ENCODE data around the gene HID1. TPM values are rescaled to one million over a fixed set of nuclear protein-coding genes. Genes with fewer than 3 reads are reported as not detected.

Gene HID1
- total and polyA plus RNA-seq, 9 of the 15 experiments (the other 6 are each of a cell fraction or from before 2014, with no cell fraction given), result 0.14 to 2.1 (median 0.54) TPM; not detected in 2

DNA sequence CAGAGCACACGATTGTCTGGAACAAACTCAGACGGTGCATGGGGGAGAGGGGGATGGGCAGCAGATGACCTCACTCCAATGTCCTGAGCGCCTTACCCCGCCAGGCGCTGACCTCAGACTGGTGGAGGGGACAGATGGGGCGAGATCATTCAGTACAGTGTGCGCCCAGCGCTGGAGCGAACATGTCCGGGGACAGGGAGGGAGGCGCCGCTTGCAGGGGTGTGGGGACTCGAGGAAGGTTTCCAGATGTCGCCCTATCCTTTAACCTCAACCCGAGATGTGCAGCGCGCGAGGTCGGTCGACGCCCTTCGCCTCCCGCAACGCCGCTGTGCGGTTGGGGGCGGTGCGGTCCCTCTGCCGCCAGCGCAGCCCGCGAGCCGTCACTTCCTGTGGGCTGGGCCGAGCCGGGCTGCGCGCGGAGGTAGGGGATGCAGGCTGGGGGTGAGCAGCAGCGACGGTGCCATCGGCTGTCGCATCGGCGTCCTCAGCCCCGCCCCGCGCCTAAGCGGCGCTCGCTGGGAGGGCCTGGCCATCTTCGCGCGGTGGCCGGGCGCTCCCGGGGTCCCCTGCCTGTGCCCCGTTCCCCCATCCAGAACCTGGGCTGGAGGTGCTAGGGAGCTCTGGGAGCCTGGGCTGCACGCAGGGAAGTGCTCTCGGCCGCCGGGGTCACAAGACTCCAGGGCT is 9.6 kb upstream of the HID1 start (continued):
- TF ChIP-seq, protein P1, sequence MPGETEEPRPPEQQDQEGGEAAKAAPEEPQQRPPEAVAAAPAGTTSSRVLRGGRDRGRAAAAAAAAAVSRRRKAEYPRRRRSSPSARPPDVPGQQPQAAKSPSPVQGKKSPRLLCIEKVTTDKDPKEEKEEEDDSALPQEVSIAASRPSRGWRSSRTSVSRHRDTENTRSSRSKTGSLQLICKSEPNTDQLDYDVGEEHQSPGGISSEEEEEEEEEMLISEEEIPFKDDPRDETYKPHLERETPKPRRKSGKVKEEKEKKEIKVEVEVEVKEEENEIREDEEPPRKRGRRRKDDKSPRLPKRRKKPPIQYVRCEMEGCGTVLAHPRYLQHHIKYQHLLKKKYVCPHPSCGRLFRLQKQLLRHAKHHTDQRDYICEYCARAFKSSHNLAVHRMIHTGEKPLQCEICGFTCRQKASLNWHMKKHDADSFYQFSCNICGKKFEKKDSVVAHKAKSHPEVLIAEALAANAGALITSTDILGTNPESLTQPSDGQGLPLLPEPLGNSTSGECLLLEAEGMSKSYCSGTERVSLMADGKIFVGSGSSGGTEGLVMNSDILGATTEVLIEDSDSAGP (CRISPR knock-in tag; IDR thresholded peaks at IDR 0.05), result peak; percentile 61; the same call in 1 of the 2 replicates
- TF ChIP-seq SMARCC2 (IDR thresholded peaks at IDR 0.05; ENCODE audit: low read depth) (peak; percentile 59; the same call in 1 of the 2 replicates), TBL1XR1 (IDR thresholded peaks at IDR 0.05; ENCODE audit: low read length in 2 of 2) (peak in 1 of 2 experiments; percentile 45; a peak in 2 of 4 replicates), FOXA1 (IDR thresholded peaks at IDR 0.05; ENCODE audit: borderline replicate concordance) (no peak), CREM (IDR thresholded peaks at IDR 0.05; ENCODE audit: low read depth) (peak; percentile 79), ZNF347 (CRISPR knock-in tag; IDR thresholded peaks at IDR 0.05; ENCODE audit: low read depth) (no peak), FOSL1 (tag; conservative IDR thresholded peaks at IDR 0.05) (peak; percentile 81), TRIM24 (IDR thresholded peaks at IDR 0.05) (peak; percentile 23 to 82; a peak in 2 of 4 replicates), TARDBP (IDR thresholded peaks at IDR 0.05) (peak; percentile 55; the same call in 1 of the 2 replicates), NFIC (IDR thresholded peaks at IDR 0.05) (peak; percentile 27), GATAD2A (IDR thresholded peaks at IDR 0.05) (0 out of 2 replicates have a peak, but pooled peaks have one; percentile 31), ILK (tag; IDR thresholded peaks at IDR 0.05; ENCODE audit: borderline replicate concordance, low read depth) (no peak), ZNF589 (CRISPR knock-in tag; IDR thresholded peaks at IDR 0.05; ENCODE audit: low read depth) (0 out of 2 replicates have a peak, but pooled peaks have one; percentile 28), ZNF175 (CRISPR knock-in tag; IDR thresholded peaks at IDR 0.05; ENCODE audit: low read depth) (no peak), RFX7 (CRISPR knock-in tag; IDR thresholded peaks at IDR 0.05) (no peak), KLF13 (tag; IDR thresholded peaks at IDR 0.05; ENCODE audit: borderline replicate concordance, low read depth) (0 out of 2 replicates have a peak, but pooled peaks have one; percentile 14)
- TF ChIP-seq, protein P2, sequence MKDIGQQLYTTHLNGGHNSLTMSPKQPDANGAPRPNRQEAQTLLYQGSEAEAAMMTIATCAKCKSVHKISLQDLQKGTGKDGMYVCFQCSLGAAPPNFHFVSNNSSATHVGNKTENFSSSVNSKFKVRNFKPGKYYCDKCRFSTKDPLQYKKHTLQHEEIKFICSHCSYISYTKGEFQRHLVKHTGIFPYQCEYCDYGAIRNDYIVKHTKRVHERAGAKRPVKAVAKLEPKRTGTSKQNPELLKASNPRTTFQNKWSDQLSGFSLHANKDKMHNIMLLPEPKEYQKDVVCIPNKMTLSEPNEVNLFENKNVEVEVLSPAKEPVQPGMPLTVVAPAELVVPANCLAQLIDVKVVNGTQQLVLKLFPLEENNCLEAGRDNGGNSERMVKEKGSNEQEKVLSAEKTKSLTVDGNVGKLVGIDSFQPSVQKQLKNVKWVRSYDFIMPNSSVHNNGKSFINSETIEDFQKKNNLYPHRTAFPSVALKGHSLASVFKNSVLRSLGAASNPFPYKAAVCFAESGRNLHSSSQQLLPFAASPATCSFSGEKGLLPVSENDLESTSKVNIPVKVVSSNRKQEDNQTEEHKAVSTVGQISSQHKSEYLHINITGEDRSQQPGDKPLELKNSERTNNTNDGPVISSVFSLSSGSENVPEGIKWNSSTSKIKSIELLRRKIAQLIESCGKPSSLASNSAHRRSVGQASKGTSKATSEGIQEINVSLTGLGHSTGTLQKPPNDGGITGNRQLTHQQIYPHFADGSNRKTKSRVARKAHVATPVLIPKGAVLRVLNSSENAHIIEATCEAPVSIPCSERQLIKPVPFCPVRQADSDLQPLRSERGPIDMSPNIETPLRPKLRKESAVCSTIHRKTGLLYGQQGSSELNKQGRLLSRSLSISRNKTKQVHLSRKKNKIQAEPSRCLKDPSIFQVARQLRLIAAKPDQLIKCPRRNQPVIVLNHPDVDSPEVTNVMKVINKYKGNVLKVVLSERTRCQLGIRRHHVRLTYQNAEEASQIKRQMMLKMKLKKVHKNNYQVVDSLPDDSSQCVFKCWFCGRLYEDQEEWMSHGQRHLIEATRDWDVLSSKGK (CRISPR knock-in tag; IDR thresholded peaks at IDR 0.05), result no peak
